H1 (cell line): ENCODE measurements around the gene TSPAN8.

Experiments
- CEBPB ChIP-seq: IDR thresholded peaks from 2 replicates; pipeline ENCODE4 v1.6.1; 2012; ENCODE audit warnings: low read depth, low read length
- EP300 ChIP-seq, 2 experiments: IDR thresholded peaks; 1 replicate in 1 of 2; 2 replicates in 1 of 2; pipeline ENCODE4 v1.6.1; 2011 to 2012; ENCODE audit warnings: low read depth in 2 of 2, low read length in 2 of 2, mild to moderate bottlenecking in 2 of 2, borderline replicate concordance in 1 of 2, inconsistent platforms in 1 of 2, moderate library complexity in 1 of 2
- MAFK ChIP-seq: IDR thresholded peaks from 2 replicates; pipeline ENCODE4 v1.6.1; 2012; ENCODE audit warnings: low read depth, mild to moderate bottlenecking, improper control_type of control experiment, low read length
- POLR2A ChIP-seq, 2 experiments: IDR thresholded peaks; 1 replicate in 1 of 2; 2 replicates in 1 of 2; pipeline ENCODE4 v1.6.1; 2011; ENCODE audit warnings: low read depth in 2 of 2, low read length in 2 of 2, mild to moderate bottlenecking in 2 of 2; ENCODE audit errors: control extremely low read depth in 1 of 2
- POLR2AphosphoS5 ChIP-seq: IDR thresholded peaks from 2 replicates; pipeline ENCODE4 v1.6.1; 2011; ENCODE audit warnings: low read depth, low read length
- RFX5 ChIP-seq: IDR thresholded peaks from 2 replicates; pipeline ENCODE4 v1.6.1; 2011; ENCODE audit warnings: low read depth, low read length, improper control_type of control experiment, borderline replicate concordance
- SP4 ChIP-seq: IDR thresholded peaks from 2 replicates; pipeline ENCODE4 v1.6.1; 2012; ENCODE audit warnings: low read length, inconsistent platforms
- SUZ12 ChIP-seq: fragments of 200-600 bp; sonication (generic); IDR thresholded peaks from 2 replicates; pipeline ENCODE4 v1.6.1; 2012; ENCODE audit warnings: mild to moderate bottlenecking, inconsistent platforms, low read length, moderate library complexity, mixed read lengths
- TAF1 ChIP-seq: IDR thresholded peaks from 2 replicates; pipeline ENCODE4 v1.6.1; 2011; ENCODE audit warnings: mild to moderate bottlenecking, low read depth, low read length
- TAF7 ChIP-seq: optimal IDR thresholded peaks from 2 replicates; pipeline ENCODE3; 2011; ENCODE audit warnings: low read depth, mild to moderate bottlenecking, inconsistent platforms, low read length, moderate library complexity, borderline replicate concordance
- ZNF274 ChIP-seq: IDR thresholded peaks from 2 replicates; pipeline ENCODE4 v1.7.0; 2012; ENCODE audit warnings: low read length, borderline replicate concordance; ENCODE audit errors: extremely low read depth
- TF ChIP-seq, protein P1 (sequence below), 3 experiments: IDR thresholded peaks; 1 replicate in 2 of 3; 2 replicates in 1 of 3; pipeline versions ENCODE4 v1.5.1 to v1.6.1; 2011; ENCODE audit warnings: low read length in 3 of 3, mild to moderate bottlenecking in 3 of 3, inconsistent platforms in 2 of 3, low read depth in 1 of 3, moderate library complexity in 1 of 3; ENCODE audit not compliant: insufficient read depth in 1 of 3; ENCODE audit errors: control extremely low read depth in 1 of 3
- TF ChIP-seq, protein P2 (sequence below): IDR thresholded peaks from 2 replicates; pipeline ENCODE4 v1.6.1; 2012; ENCODE audit warnings: inconsistent platforms

DNA sequence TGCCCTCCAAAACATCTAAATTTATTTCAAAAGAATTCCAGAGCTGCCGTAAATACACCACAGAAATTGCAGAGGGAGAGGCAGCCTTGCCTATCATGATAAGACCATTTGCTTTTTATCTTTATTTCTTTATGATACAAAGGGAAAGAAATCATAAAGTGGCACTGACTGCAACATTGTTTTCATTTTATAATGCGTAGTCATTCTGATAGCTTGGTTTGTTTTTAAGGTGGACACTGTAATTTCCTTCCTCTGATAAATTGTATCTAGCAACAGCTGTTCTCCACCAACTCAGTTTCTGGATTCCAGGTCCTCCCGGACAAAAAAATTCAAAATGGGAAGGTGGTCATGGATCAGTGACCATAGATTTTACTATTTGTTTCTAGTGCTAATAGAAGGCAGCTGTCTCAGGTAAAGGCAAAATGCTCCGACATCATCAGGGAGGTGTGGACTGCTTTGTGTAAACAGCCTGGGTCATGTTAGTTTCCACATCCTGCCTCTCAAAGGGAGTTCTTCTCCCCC lies 623 bp upstream of the TSPAN8 start:
- TF ChIP-seq TAF7 (no peak), POLR2A (IDR thresholded peaks at IDR 0.05; ENCODE audit: control extremely low read depth in 1 of 2, low read depth in 2 of 2, low read length in 2 of 2) (no peak), RFX5 (no peak), TAF1 (no peak), CEBPB (no peak), POLR2AphosphoS5 (no peak), MAFK (no peak), ZNF274 (no peak), SP4 (no peak), SUZ12 (no peak), EP300 (IDR thresholded peaks at IDR 0.05; ENCODE audit: borderline replicate concordance in 1 of 2, low read depth in 2 of 2, low read length in 2 of 2) (no peak)
- TF ChIP-seq, protein P1, sequence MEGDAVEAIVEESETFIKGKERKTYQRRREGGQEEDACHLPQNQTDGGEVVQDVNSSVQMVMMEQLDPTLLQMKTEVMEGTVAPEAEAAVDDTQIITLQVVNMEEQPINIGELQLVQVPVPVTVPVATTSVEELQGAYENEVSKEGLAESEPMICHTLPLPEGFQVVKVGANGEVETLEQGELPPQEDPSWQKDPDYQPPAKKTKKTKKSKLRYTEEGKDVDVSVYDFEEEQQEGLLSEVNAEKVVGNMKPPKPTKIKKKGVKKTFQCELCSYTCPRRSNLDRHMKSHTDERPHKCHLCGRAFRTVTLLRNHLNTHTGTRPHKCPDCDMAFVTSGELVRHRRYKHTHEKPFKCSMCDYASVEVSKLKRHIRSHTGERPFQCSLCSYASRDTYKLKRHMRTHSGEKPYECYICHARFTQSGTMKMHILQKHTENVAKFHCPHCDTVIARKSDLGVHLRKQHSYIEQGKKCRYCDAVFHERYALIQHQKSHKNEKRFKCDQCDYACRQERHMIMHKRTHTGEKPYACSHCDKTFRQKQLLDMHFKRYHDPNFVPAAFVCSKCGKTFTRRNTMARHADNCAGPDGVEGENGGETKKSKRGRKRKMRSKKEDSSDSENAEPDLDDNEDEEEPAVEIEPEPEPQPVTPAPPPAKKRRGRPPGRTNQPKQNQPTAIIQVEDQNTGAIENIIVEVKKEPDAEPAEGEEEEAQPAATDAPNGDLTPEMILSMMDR (IDR thresholded peaks at IDR 0.05; ENCODE audit: control extremely low read depth in 1 of 3, insufficient read depth in 1 of 3, low read depth in 1 of 3, low read length in 3 of 3) = no peak
- TF ChIP-seq, protein P2, sequence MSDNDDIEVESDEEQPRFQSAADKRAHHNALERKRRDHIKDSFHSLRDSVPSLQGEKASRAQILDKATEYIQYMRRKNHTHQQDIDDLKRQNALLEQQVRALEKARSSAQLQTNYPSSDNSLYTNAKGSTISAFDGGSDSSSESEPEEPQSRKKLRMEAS = no peak
